K562 (cell line): Measurements from ENCODE around the gene NT5C. TPM values are rescaled to one million over a fixed set of nuclear protein-coding genes. Genes with fewer than 3 reads are reported as not detected.

Experiments
- CBX1 ChIP-seq: sonication (generic); IDR thresholded peaks from 2 replicates; pipeline ENCODE4 v1.6.1; 2016; ENCODE audit warnings: antibody characterized with exemption, low read depth, mild to moderate bottlenecking
- CREB3 ChIP-seq: fragments of 450-650 bp; conservative IDR thresholded peaks from 2 replicates; pipeline ENCODE4 v1.6.1; 2016; ENCODE audit warnings: missing genetic modification characterization, low read depth, mild to moderate bottlenecking, missing compliant biosample characterization, moderate library complexity
- CTBP1 ChIP-seq: fragments of 450-650 bp; IDR thresholded peaks from 2 replicates; pipeline ENCODE4 v1.6.1; 2016; ENCODE audit warnings: borderline replicate concordance
- DPF2 ChIP-seq: fragments of 450-650 bp; IDR thresholded peaks from 2 replicates; pipeline ENCODE4 v1.6.1; 2016
- FOXP4 ChIP-seq: sonication (generic); formaldehyde crosslinking; IDR thresholded peaks from 2 replicates; pipeline ENCODE4 v1.8.0; 2022; ENCODE audit warnings: mild to moderate bottlenecking, missing genetic modification reagents, borderline replicate concordance
- HMGXB4 ChIP-seq: sonication (generic); formaldehyde crosslinking; IDR thresholded peaks from 2 replicates; pipeline ENCODE4 v1.8.1; 2023; ENCODE audit warnings: mild to moderate bottlenecking, missing genetic modification reagents
- JUN ChIP-seq, 2 experiments: sonication (generic) in 1 of 2; formaldehyde crosslinking in 1 of 2; IDR thresholded peaks; 2 replicates each; pipeline versions ENCODE4 v1.6.1 to v1.8.0; 2012 to 2022; ENCODE audit warnings: borderline replicate concordance in 2 of 2, mild to moderate bottlenecking in 2 of 2, improper control_type of control experiment in 1 of 2, low read depth in 1 of 2, low read length in 1 of 2, missing genetic modification reagents in 1 of 2
- JUND ChIP-seq, 2 experiments: IDR thresholded peaks; 2 replicates in 1 of 2; 3 replicates in 1 of 2; pipeline ENCODE4 v1.6.1; 2011; ENCODE audit warnings: borderline replicate concordance in 2 of 2, low read depth in 2 of 2, low read length in 2 of 2, improper control_type of control experiment in 1 of 2, missing biosample characterization in 1 of 2, missing genetic modification characterization in 1 of 2, missing genetic modification reagents in 1 of 2
- KAT8 ChIP-seq: fragments of 450-650 bp; IDR thresholded peaks from 2 replicates; pipeline ENCODE4 v1.6.1; 2016; ENCODE audit warnings: low read depth, mild to moderate bottlenecking
- MAZ ChIP-seq, 2 experiments: fragments of 450-650 bp in 1 of 2; sonication (generic) in 1 of 2; formaldehyde crosslinking; IDR thresholded peaks in 1 of 2; conservative IDR thresholded peaks in 1 of 2; 2 replicates each; pipeline versions ENCODE4 v1.4.0 to v1.5.0; 2020; ENCODE audit warnings: mild to moderate bottlenecking in 1 of 2, missing genetic modification reagents in 1 of 2
- MED1 ChIP-seq: sonication (generic); formaldehyde crosslinking; IDR thresholded peaks from 2 replicates; pipeline ENCODE4 v1.8.1; 2023; ENCODE audit warnings: missing genetic modification reagents, borderline replicate concordance
- NR0B1 ChIP-seq: fragments of 450-650 bp; IDR thresholded peaks from one replicate; pipeline ENCODE4 v1.6.1; 2018; ENCODE audit warnings: mild to moderate bottlenecking, moderate library complexity; ENCODE audit not compliant: partially characterized antibody
- PHTF2 ChIP-seq: fragments of 250-450 bp; sonication (Bioruptor Pico); IDR thresholded peaks from 2 replicates; pipeline ENCODE4 v1.5.0; 2021; ENCODE audit warnings: mild to moderate bottlenecking
- POLR2AphosphoS2 ChIP-seq: IDR thresholded peaks from 2 replicates; pipeline ENCODE4 v1.6.1; 2012; ENCODE audit warnings: low read length, improper control_type of control experiment
- RHOXF2B ChIP-seq: fragments of 250-450 bp; sonication (Bioruptor Pico); conservative IDR thresholded peaks from 2 replicates; pipeline ENCODE4 v1.5.1; 2021
- SRSF1 ChIP-seq: fragments of 200-400 bp; formaldehyde crosslinking; IDR thresholded peaks from 2 replicates; pipeline ENCODE4 v1.6.1; 2017; ENCODE audit warnings: mild to moderate bottlenecking, low read depth, low read length, moderate library complexity
- TCF3 ChIP-seq: sonication (generic); formaldehyde crosslinking; IDR thresholded peaks from 2 replicates; pipeline ENCODE4 v1.4.0; 2020; ENCODE audit warnings: mild to moderate bottlenecking, missing genetic modification reagents
- TEAD4 ChIP-seq, 2 experiments: sonication (generic) in 1 of 2; formaldehyde crosslinking in 1 of 2; IDR thresholded peaks; 2 replicates each; pipeline versions ENCODE4 v1.6.1 to v1.8.0; 2012 to 2022; ENCODE audit warnings: borderline replicate concordance in 1 of 2, inconsistent platforms in 1 of 2, low read length in 1 of 2, mild to moderate bottlenecking in 1 of 2, missing genetic modification reagents in 1 of 2
- ZBTB5 ChIP-seq: fragments of 450-650 bp; IDR thresholded peaks from 2 replicates; pipeline ENCODE4 v1.6.1; 2017; ENCODE audit warnings: antibody characterized with exemption
- polyA plus RNA-seq, 8 experiments: library from polyadenylated mRNA; depleted of rRNA in 4 of 8; stranded (reverse) in 5 of 8; unstranded in 3 of 8; fragments of >200 nt; fragmentation: Nextera tagmentation in 2 of 8; fragmentation: Illumina TruSeq in 1 of 8; extraction: Ambion mirVana in 2 of 8; extraction: Trizol in 1 of 8; gene quantifications; 2 replicates each; pipeline versions ENCODE4 v1.2.1 to v1.2.3, GENCODE V29; 2011 to 2014; ENCODE audit warnings: inconsistent platforms in 1 of 8, missing spikeins in 1 of 8
- total RNA-seq, 7 experiments: library from RNA; depleted of rRNA in 6 of 7; stranded (reverse); fragments of >200 nt in 6 of 7; fragmentation: Illumina TruSeq in 2 of 7; extraction: Trizol in 2 of 7; gene quantifications; 2 replicates each; pipeline versions ENCODE4 v1.2.1 to v1.2.3, GENCODE V29; 2011 to 2021; ENCODE audit warnings: low replicate concordance in 1 of 7

Gene NT5C
- total and polyA plus RNA-seq, 9 of the 15 experiments (the other 6 are each of a cell fraction or from before 2014, with no cell fraction given), result 2.9 to 205 (median 45.0) TPM

GRCh38 chr17:75102385-75102821 lies 29.1 kb downstream of the NT5C start (continued):
- TF ChIP-seq NR0B1 (no peak), TEAD4 (IDR thresholded peaks at IDR 0.05; ENCODE audit: low read length) (peak; percentile 58; the same call in 1 of the 2 replicates), TEAD4 (CRISPR knock-in tag; IDR thresholded peaks at IDR 0.05; ENCODE audit: borderline replicate concordance) (no peak), RHOXF2B (CRISPR knock-in tag) (no peak), FOXP4 (CRISPR knock-in tag) (no peak), ZBTB5 (no peak), JUND (IDR thresholded peaks at IDR 0.05; ENCODE audit: borderline replicate concordance, low read depth, low read length) (no peak), JUND (tag; IDR thresholded peaks at IDR 0.05; ENCODE audit: borderline replicate concordance, low read depth, low read length) (no peak), HMGXB4 (CRISPR knock-in tag) (no peak), CBX1 (no peak), JUN (IDR thresholded peaks at IDR 0.05; ENCODE audit: borderline replicate concordance, low read depth, low read length) (no peak), JUN (CRISPR knock-in tag; IDR thresholded peaks at IDR 0.05; ENCODE audit: borderline replicate concordance) (no peak), CTBP1 (peak; percentile 70), DPF2 (0 out of 2 replicates have a peak, but pooled peaks have one; percentile 17), CREB3 (tag) (no peak), KAT8 (no peak), TCF3 (peak; percentile 38; the same call in 1 of the 2 replicates), SRSF1 (no peak), POLR2AphosphoS2 (no peak), PHTF2 (0 out of 2 replicates have a peak, but pooled peaks have one; percentile 22), MAZ (CRISPR knock-in tag; conservative IDR thresholded peaks at IDR 0.05 in 1 of 2, IDR thresholded peaks at IDR 0.05 in 1 of 2) (0 out of 4 replicates have a peak, but pooled peaks of 1 of the 2 experiments have one; percentile 31), MED1 (CRISPR knock-in tag) (no peak)
